ENCODE measurements around the gene CTXND1. TPM values are rescaled to one million over a fixed set of nuclear protein-coding genes. Genes with fewer than 3 reads are reported as not detected.
A peak's percentile ranks its signal among the peaks of the same experiment; 100 is the strongest.

The CTXND1 gene
- total RNA-seq, 2 experiments from 2014 or later: not detected

DNA sequence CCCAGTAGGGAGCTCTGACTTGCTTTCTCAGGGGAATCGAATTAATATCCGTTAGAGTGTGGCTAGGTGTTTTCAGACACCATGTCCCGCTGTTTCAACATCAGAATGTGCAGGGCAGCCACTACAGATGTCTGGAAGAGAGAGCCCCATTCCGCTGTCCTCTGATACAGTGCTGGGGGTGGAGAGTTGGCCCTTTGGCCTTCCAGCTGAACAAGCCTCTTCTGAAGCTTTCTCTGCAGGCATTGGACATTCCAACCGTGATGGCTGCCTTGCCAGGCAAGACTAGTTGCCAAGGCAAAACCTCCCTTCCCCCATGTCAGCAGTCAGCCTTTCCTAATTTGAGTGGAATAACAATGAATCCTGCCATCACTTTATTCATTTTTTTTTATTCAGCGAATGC, 97.7 kb downstream of the CTXND1 start:
- H3K9me3 ChIP-seq (ENCODE audit: low read length): no peaks in the 10 kb centered on the region
- H3K79me2 ChIP-seq (ENCODE audit: insufficient read depth, low read depth, low read length): no peaks in the 10 kb centered on the region
- CTCF ChIA-PET (ENCODE audit: unreplicated experiment): interaction anchor here (0.6 kb wide), 1 partner anchor 177 kb away, joined by 3 read pairs; no protein-coding TSS in a partner anchor
- no TSS peak for BruUV-seq (replicated peaks)
- no peak overlapping the region for H2AFZ ChIP-seq (ENCODE audit: low read length)
- DNase-seq (ENCODE audit: low spot score): no peak
- H3K36me3 ChIP-seq (ENCODE audit: insufficient read depth, low read length): no peaks in the 10 kb centered on the region
- H3K4me2 ChIP-seq (ENCODE audit: low read length): no peak overlapping the region
- intact Hi-C loops (cut with micrococcal nuclease; ENCODE audit: unreplicated experiment): loop anchor here (5.0 to 10.0 kb wide), 2 partner anchors 232 to 260 kb away; partner anchors contain the start of gene MTHFS
- H3K9me2 ChIP-seq (ENCODE audit: insufficient read depth, low read length): no peaks in the 10 kb centered on the region
- peaks cover 20% of the 10 kb centered on the region for H3K4me1 ChIP-seq (ENCODE audit: insufficient read depth, low read length, poor library complexity, severe bottlenecking)
- H4K20me1 ChIP-seq (ENCODE audit: insufficient read depth, low read length): no peaks in the 10 kb centered on the region
- H3K27ac ChIP-seq (ENCODE audit: low read depth, low read length, poor library complexity, severe bottlenecking): no peak overlapping the region
- H3K4me3 ChIP-seq (ENCODE audit: low read depth, low read length, poor library complexity, severe bottlenecking): no peak overlapping the region
- POLR2A ChIA-PET: interaction anchor here (0.6 kb wide), 1 partner anchor 98 kb away, joined by 3 read pairs; no protein-coding TSS in a partner anchor
- TF ChIP-seq EZH2phosphoT487 (IDR thresholded peaks at IDR 0.05; ENCODE audit: borderline replicate concordance, low read depth, low read length): no peak
- TF ChIP-seq, protein P1, sequence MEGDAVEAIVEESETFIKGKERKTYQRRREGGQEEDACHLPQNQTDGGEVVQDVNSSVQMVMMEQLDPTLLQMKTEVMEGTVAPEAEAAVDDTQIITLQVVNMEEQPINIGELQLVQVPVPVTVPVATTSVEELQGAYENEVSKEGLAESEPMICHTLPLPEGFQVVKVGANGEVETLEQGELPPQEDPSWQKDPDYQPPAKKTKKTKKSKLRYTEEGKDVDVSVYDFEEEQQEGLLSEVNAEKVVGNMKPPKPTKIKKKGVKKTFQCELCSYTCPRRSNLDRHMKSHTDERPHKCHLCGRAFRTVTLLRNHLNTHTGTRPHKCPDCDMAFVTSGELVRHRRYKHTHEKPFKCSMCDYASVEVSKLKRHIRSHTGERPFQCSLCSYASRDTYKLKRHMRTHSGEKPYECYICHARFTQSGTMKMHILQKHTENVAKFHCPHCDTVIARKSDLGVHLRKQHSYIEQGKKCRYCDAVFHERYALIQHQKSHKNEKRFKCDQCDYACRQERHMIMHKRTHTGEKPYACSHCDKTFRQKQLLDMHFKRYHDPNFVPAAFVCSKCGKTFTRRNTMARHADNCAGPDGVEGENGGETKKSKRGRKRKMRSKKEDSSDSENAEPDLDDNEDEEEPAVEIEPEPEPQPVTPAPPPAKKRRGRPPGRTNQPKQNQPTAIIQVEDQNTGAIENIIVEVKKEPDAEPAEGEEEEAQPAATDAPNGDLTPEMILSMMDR (conservative IDR thresholded peaks at IDR 0.05; ENCODE audit: low read length): no peak

DNA sequence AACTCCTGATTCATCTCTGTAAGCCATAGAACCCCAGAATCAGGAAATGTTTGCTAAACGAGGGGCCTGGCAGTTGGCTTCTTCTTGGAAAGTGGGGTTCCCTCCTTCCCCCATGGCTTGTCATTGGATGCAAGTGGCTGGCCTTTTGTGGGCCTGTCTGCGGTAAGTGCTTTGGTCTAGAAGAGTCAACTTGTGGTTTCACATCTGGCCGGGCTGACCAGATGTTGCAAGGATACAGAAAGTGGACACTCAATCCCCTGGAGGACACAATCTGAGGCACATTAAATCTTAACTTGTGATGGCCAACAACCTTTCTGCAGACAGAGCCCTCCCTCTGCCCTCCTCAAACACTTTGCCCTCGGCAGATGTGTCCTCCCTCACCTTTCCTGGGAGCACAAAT, 98.1 kb downstream of the CTXND1 start:
- TF ChIP-seq, protein P1 (conservative IDR thresholded peaks at IDR 0.05; ENCODE audit: low read length): no peak
- TF ChIP-seq EZH2phosphoT487 (IDR thresholded peaks at IDR 0.05; ENCODE audit: borderline replicate concordance, low read depth, low read length): no peak
- peak overlapping the region; percentile 44; the same call in 1 of the 2 replicates for H2AFZ ChIP-seq (ENCODE audit: low read length)
- no peaks in the 10 kb centered on the region for H3K9me2 ChIP-seq (ENCODE audit: insufficient read depth, low read length)
- no peak overlapping the region for H3K27ac ChIP-seq (ENCODE audit: low read depth, low read length, poor library complexity, severe bottlenecking)
- DNase-seq (ENCODE audit: low spot score): no peak
- ChIA-PET POLR2A (no interaction called here), CTCF (ENCODE audit: unreplicated experiment) (interaction anchor here (0.6 kb wide), 1 partner anchor 1980 kb away, joined by 3 read pairs; no protein-coding TSS in a partner anchor)
- peak overlapping the region; percentile 77 for H3K4me2 ChIP-seq (ENCODE audit: low read length)
- H3K79me2 ChIP-seq (ENCODE audit: insufficient read depth, low read depth, low read length): no peaks in the 10 kb centered on the region
- no peaks in the 10 kb centered on the region for H4K20me1 ChIP-seq (ENCODE audit: insufficient read depth, low read length)
- H3K9me3 ChIP-seq (ENCODE audit: low read length): no peaks in the 10 kb centered on the region
- peak overlapping the region; percentile 71 for H3K4me3 ChIP-seq (ENCODE audit: low read depth, low read length, poor library complexity, severe bottlenecking)
- BruUV-seq (replicated peaks): no TSS peak
- intact Hi-C loops (cut with micrococcal nuclease; ENCODE audit: unreplicated experiment): loop anchor here (2.0 to 10.0 kb wide), 3 partner anchors 95 to 259 kb away; partner anchors contain the start of genes MTHFS and ZFAND6
- H3K36me3 ChIP-seq (ENCODE audit: insufficient read depth, low read length): no peaks in the 10 kb centered on the region
- peaks cover 20% of the 10 kb centered on the region for H3K4me1 ChIP-seq (ENCODE audit: insufficient read depth, low read length, poor library complexity, severe bottlenecking)

All from OCI-LY7 (cell line).